ENCODE data around the gene PTPRB.
"Not testable (repeated sequence)": the region's sequence is repeated elsewhere in the genome, so short reads cannot be mapped to it uniquely, and the experiment has no call there.

Gene PTPRB

GRCh38 chr12:70540996-70541395 lies 96.2 kb downstream of the PTPRB start:
- DNase-seq (ENCODE audit: low read depth): no peak

GRCh38 chr12:70536650-70537049 lies 100.6 kb downstream of the PTPRB start:
- DNase-seq (ENCODE audit: low read depth): no peak

- DNase-seq (ENCODE audit: low read depth): no peak
These were observed 101.3 kb downstream of the PTPRB start for GRCh38 chr12:70535896-70536374.

GRCh38 chr12:70534466-70534865 lies 102.8 kb downstream of the PTPRB start:
- no peak for DNase-seq (ENCODE audit: low read depth)

- DNase-seq (ENCODE audit: low read depth): no peak
These were observed 107.6 kb downstream of the PTPRB start for GRCh38 chr12:70529647-70530046.

GRCh38 chr12:70520847-70521246 lies 116.4 kb downstream of the PTPRB start:
- no peak for DNase-seq (ENCODE audit: low read depth)

GRCh38 chr12:70513426-70513825 lies 123.8 kb downstream of the PTPRB start:
- DNase-seq (ENCODE audit: low read depth): no peak

GRCh38 chr12:70508178-70508577 lies 129.1 kb downstream of the PTPRB start:
- no peak for DNase-seq (ENCODE audit: low read depth)

GRCh38 chr12:70507442-70507841 lies 129.8 kb downstream of the PTPRB start:
- DNase-seq (ENCODE audit: low read depth): no peak

- DNase-seq (ENCODE audit: low read depth): no peak
These were observed 139.7 kb downstream of the PTPRB start for GRCh38 chr12:70497508-70497907.

- not testable (repeated sequence) for DNase-seq (ENCODE audit: low read depth)
These were observed 144.3 kb downstream of the PTPRB start for GRCh38 chr12:70492904-70493303.

GRCh38 chr12:70490928-70491327 lies 146.3 kb downstream of the PTPRB start:
- not testable (repeated sequence) for DNase-seq (ENCODE audit: low read depth)

GRCh38 chr12:70487440-70487839 lies 149.8 kb downstream of the PTPRB start:
- no peak for DNase-seq (ENCODE audit: low read depth)

- DNase-seq (ENCODE audit: low read depth): no peak
These were observed 150.6 kb downstream of the PTPRB start for GRCh38 chr12:70486588-70486987.

- DNase-seq (ENCODE audit: low read depth): no peak
These were observed 151.5 kb downstream of the PTPRB start for GRCh38 chr12:70485704-70486103.

- DNase-seq (ENCODE audit: low read depth): no peak
These were observed 152.8 kb downstream of the PTPRB start for GRCh38 chr12:70484464-70484863.

GRCh38 chr12:70482764-70483163 lies 154.5 kb downstream of the PTPRB start:
- no peak for DNase-seq (ENCODE audit: low read depth)

- DNase-seq (ENCODE audit: low read depth): no peak
These were observed 167.9 kb downstream of the PTPRB start for GRCh38 chr12:70469221-70469820.

GRCh38 chr12:70468741-70469140 lies 168.5 kb downstream of the PTPRB start:
- DNase-seq (ENCODE audit: low read depth): no peak

GRCh38 chr12:70467918-70468733 lies 169.1 kb downstream of the PTPRB start:
- DNase-seq (ENCODE audit: low read depth): no peak

GRCh38 chr12:70467476-70467875 lies 169.8 kb downstream of the PTPRB start:
- DNase-seq (ENCODE audit: low read depth): no peak

- no peak for DNase-seq (ENCODE audit: low read depth)
These were observed 170.5 kb downstream of the PTPRB start for GRCh38 chr12:70466753-70467152.

Measured in CMK (cell line).